Activated CD4-positive, alpha-beta T cell treated with anti-CD3 and anti-CD28 coated beads for 48 hours (primary cell): Measurements from ENCODE around the gene NAT14.

Experiments
- DNase-seq: peaks from one replicate; pipeline ENCODE4 v3.0.0-alpha.2; 2020

NAT14 gene

GRCh38 chr19:55472463-55472862 is 12.5 kb upstream of the NAT14 start:
- DNase-seq: no peak

- no peak for DNase-seq
These were observed 11.6 kb upstream of the NAT14 start for GRCh38 chr19:55473225-55474012.

GRCh38 chr19:55474269-55475265 is 10.4 kb upstream of the NAT14 start:
- no peak for DNase-seq

- DNase-seq: peak; percentile 99
These were observed 8.8 kb upstream of the NAT14 start, which contains the start of gene ZNF628 for GRCh38 chr19:55476100-55476775. TSS of gene ZNF628 (plus strand) at chr19:55476617. CDS start at chr19:55479911, 3,294 bp downstream.

GRCh38 chr19:55477905-55478304 is 7.1 kb upstream of the NAT14 start:
- no peak for DNase-seq

GRCh38 chr19:55478364-55478763 is 6.6 kb upstream of the NAT14 start:
- no peak for DNase-seq

GRCh38 chr19:55479045-55479444 is 5.9 kb upstream of the NAT14 start:
- DNase-seq: no peak

- DNase-seq: no peak
These were observed 5.3 kb upstream of the NAT14 start for GRCh38 chr19:55479451-55480230.

- no peak for DNase-seq
These were observed 3.7 kb upstream of the NAT14 start for GRCh38 chr19:55481148-55481793.

GRCh38 chr19:55481794-55482155 is 3.2 kb upstream of the NAT14 start:
- DNase-seq: no peak

- no peak for DNase-seq
These were observed 2.6 kb upstream of the NAT14 start for GRCh38 chr19:55482156-55482961.

GRCh38 chr19:55482967-55483705 is 1.9 kb upstream of the NAT14 start:
- DNase-seq: no peak

GRCh38 chr19:55483706-55484592 is 1.0 kb upstream of the NAT14 start:
- DNase-seq: no peak

GRCh38 chr19:55485439-55486011 is 537 bp downstream of the NAT14 start:
- no peak for DNase-seq

- DNase-seq: no peak
These were observed 1.3 kb downstream of the NAT14 start for GRCh38 chr19:55486043-55486970.

GRCh38 chr19:55486971-55487923 is 2.3 kb downstream of the NAT14 start:
- DNase-seq: peak; percentile 78
